ENCODE results near the gene KLK15. TPM values are rescaled to one million over a fixed set of nuclear protein-coding genes. Genes with fewer than 3 reads are reported as not detected.

KLK15 gene
- total RNA-seq, 4 donors from 2014 or later, result not detected

DNA sequence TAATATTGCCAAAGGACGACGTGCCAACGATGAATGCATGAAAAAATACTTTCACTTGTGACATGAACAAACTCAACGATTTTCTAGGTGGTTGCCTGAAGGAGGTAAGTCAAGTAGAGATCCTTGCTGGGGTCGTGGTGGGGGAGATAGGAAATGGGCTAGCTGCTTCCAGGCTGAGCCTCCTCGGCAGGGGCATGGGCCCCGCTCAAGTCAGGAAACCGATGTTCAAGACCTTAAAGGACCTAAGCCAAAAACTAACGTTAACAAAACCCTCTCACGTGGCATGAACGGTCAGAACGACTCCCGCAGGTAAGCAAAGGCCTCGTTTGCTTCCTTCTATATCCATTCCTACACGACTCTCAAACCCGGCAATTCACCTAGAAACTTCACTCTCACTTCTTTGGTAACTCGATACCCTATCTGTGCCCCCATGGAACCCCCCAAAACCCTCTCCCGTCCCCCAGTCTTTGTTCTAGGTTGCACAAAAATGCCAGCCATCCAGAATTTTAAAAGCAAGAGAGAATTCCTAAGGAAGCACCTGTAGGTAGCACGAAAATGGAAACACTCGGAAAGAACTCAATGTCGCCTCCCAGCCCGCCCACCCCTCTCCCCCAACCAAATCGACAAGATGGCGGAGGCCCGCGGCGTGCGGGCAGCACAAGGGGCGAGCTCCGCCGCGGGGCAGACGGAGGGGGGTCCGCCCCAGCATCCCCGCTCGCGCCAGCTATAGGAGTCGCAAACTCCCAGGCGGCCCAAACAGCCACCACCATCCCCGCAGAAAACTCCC lies 29.5 kb downstream of the KLK15 start:
- H3K4me1 ChIP-seq, result peaks cover 0 to 34% (median 13%) of the 10 kb centered on the region in 3 donors
- H3K27ac ChIP-seq, result peak overlapping the region; percentile 69 to 95 (median 89)
- 0 to 2% methylated on average over 6 to 12 of the region's 40 CpGs for WGBS, 2 donors (ENCODE audit: low coverage in 1 of 2)
- peaks cover 0 to 32% of the 10 kb centered on the region in 2 donors for H3K36me3 ChIP-seq
- no peaks in the 10 kb centered on the region for H3K27me3 ChIP-seq
- H3K9me3 ChIP-seq, result no peaks in the 10 kb centered on the region
- no peak for TF ChIP-seq POLR2A (IDR thresholded peaks at IDR 0.05)
- no peak for TF ChIP-seq EP300 (IDR thresholded peaks at IDR 0.05)
- TF ChIP-seq POLR2AphosphoS5 (IDR thresholded peaks at IDR 0.05), result no peak
- TF ChIP-seq, protein P1, sequence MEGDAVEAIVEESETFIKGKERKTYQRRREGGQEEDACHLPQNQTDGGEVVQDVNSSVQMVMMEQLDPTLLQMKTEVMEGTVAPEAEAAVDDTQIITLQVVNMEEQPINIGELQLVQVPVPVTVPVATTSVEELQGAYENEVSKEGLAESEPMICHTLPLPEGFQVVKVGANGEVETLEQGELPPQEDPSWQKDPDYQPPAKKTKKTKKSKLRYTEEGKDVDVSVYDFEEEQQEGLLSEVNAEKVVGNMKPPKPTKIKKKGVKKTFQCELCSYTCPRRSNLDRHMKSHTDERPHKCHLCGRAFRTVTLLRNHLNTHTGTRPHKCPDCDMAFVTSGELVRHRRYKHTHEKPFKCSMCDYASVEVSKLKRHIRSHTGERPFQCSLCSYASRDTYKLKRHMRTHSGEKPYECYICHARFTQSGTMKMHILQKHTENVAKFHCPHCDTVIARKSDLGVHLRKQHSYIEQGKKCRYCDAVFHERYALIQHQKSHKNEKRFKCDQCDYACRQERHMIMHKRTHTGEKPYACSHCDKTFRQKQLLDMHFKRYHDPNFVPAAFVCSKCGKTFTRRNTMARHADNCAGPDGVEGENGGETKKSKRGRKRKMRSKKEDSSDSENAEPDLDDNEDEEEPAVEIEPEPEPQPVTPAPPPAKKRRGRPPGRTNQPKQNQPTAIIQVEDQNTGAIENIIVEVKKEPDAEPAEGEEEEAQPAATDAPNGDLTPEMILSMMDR (IDR thresholded peaks at IDR 0.05), result no peak
- peak overlapping the region; percentile 83 to 91 for H3K4me3 ChIP-seq
- no peak for ATAC-seq

DNA sequence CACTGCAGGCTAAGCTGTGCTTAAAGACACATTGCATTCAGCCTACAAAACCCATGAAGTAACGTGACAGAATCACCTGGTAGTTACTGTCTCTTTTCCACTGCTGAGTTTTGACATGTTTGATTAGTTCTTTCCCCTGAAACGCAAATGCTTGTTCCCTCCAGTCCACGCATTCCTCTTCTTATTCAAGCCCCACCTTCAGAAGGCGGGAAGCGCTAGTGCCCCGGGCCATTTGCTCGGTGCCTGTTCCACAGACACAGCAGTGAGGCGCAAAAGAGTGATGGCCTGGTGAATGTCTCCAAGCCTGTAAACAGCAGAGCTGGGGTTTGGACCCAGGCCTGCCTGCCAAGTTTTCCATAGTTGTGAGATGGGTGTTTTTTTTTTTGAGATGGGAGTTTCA lies 32.3 kb downstream of the KLK15 start:
- Histone ChIP-seq H3K4me1 (peaks cover 0 to 34% (median 13%) of the 10 kb centered on the region in 3 donors), H3K4me3 (no peak overlapping the region), H3K27ac (no peak overlapping the region), H3K36me3 (peaks cover 0 to 60% of the 10 kb centered on the region in 2 donors), H3K27me3 (no peaks in the 10 kb centered on the region), H3K9me3 (no peaks in the 10 kb centered on the region)
- no peak for ATAC-seq
- TF ChIP-seq POLR2AphosphoS5 (IDR thresholded peaks at IDR 0.05), result no peak
- no peak for TF ChIP-seq EP300 (IDR thresholded peaks at IDR 0.05)
- TF ChIP-seq, protein P1 (IDR thresholded peaks at IDR 0.05), result no peak
- TF ChIP-seq POLR2A (IDR thresholded peaks at IDR 0.05), result no peak
- WGBS, 2 donors (ENCODE audit: low coverage in 1 of 2), result 78 to 83% methylated on average over 6 to 8 of the region's 8 CpGs

DNA sequence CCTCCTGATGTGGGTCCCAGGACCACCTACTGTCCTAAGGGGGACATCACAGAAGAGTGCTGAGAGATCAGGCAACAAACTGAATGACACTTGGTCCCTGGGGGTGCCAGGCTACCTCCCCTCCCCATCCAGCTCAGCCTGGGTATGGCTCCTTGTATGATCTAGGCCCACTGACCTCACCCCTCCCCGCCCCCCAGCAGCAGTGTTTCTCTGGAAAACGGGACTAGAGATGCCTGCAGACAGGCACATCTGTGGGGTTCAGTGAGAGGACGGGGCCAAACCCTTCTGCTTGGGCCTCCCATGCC lies 33.9 kb downstream of the KLK15 start:
- H3K9me3 ChIP-seq, result no peaks in the 10 kb centered on the region
- peaks cover 0 to 24% (median 13%) of the 10 kb centered on the region in 3 donors for H3K4me1 ChIP-seq
- H3K4me3 ChIP-seq, result no peak overlapping the region
- H3K27ac ChIP-seq, result no peak overlapping the region
- no peak for ATAC-seq
- H3K27me3 ChIP-seq, result no peaks in the 10 kb centered on the region
- no peak for TF ChIP-seq EP300 (IDR thresholded peaks at IDR 0.05)
- no peak for TF ChIP-seq POLR2A (IDR thresholded peaks at IDR 0.05)
- TF ChIP-seq, protein P1 (IDR thresholded peaks at IDR 0.05), result no peak
- TF ChIP-seq POLR2AphosphoS5 (IDR thresholded peaks at IDR 0.05), result no peak
- peaks cover 0 to 67% of the 10 kb centered on the region in 2 donors for H3K36me3 ChIP-seq
- WGBS, 2 donors (ENCODE audit: low coverage in 1 of 2), result no CpG with 5 or more reads among the region's 3 CpGs

DNA sequence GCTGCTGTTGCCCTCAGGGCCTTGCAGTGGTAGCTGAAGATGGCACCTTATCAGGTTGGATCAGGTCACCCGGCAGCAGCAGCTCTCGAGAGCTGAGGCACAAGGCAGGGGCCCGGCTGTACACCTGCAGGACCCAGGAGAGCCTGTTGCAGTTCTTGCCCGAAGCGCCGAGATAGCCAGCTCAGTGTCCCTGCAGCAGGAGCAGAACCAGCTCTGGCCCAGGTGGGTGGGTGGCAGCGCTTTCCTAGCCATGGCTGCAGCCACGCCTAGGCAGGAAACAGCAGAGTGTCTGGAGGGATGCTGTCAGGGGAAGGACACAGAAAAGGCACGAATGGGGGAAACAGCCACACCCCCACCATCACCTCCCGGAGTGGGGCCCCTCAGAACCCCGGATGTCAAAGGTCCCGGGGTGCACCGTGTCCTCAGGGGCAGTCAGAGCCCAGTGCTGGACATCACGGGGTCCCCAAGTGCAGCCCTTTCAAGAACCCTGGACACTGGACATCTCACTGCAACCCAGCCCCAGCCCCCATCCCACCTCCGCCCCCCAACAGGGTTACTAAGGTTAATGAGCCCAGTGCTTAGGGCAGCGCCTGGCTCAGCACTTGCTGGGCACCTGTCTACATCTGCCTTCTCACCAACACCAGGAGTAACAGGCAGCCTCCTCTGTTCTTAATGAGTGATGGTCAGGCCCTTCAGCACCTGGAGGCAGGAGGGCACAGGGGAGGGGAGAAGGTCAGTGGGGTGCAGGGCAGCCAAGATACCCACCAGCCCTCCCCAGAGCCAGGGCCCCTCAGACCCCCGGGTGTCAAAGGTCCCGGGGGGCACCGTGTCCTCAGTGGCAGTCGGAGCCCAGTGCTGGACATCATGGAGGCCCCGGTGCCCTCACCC lies 34.5 kb downstream of the KLK15 start:
- Histone ChIP-seq H3K4me3 (no peak overlapping the region), H3K9me3 (no peaks in the 10 kb centered on the region), H3K27me3 (no peaks in the 10 kb centered on the region), H3K4me1 (peaks cover 0 to 21% (median 10%) of the 10 kb centered on the region in 3 donors), H3K27ac (no peak overlapping the region), H3K36me3 (peaks cover 0 to 67% of the 10 kb centered on the region in 2 donors)
- no peak for ATAC-seq
- 74 to 81% methylated on average over 3 to 5 of the region's 21 CpGs for WGBS, 2 donors (ENCODE audit: low coverage in 1 of 2)
- TF ChIP-seq POLR2A (IDR thresholded peaks at IDR 0.05) (no peak), EP300 (IDR thresholded peaks at IDR 0.05) (no peak), POLR2AphosphoS5 (IDR thresholded peaks at IDR 0.05) (no peak)
- TF ChIP-seq, protein P1 (IDR thresholded peaks at IDR 0.05), result no peak

All from gastroesophageal sphincter (tissue), 4 donors.